OCI-LY3 (cell line): ENCODE measurements around the gene IGFBPL1.

Experiments
- H2AFZ ChIP-seq: fragments of 200-600, 300-600 bp; shearing (Covaris generic); 2 replicates; pipeline ENCODE4 v1.6.0; 2014; ENCODE audit warnings: antibody characterized with exemption, low read depth, low read length
- H3K27ac ChIP-seq: fragments of 200-600, 300-600 bp; sonication (generic); 2 replicates; pipeline ENCODE4 v1.5.1; 2014; ENCODE audit warnings: mild to moderate bottlenecking, low read length, moderate library complexity, mixed read lengths
- H3K27me3 ChIP-seq: fragments of 200-600, 300-600 bp; sonication (generic); 2 replicates; pipeline ENCODE4 v1.6.1; 2014; ENCODE audit warnings: low read depth, low read length, mixed read lengths
- H3K36me3 ChIP-seq: fragments of 200-600, 300-600 bp; sonication (generic); replicated peaks from 2 replicates; pipeline ENCODE3; 2014; ENCODE audit warnings: low read depth, low read length, mixed read lengths
- H3K4me1 ChIP-seq: fragments of 300-600, 200-600 bp; sonication (generic); 2 replicates; pipeline ENCODE4 v1.6.1; 2014; ENCODE audit warnings: low read length, mixed read lengths
- H3K4me2 ChIP-seq: fragments of 200-600, 300-600 bp; sonication (generic); 2 replicates; pipeline ENCODE4 v1.6.1; 2014; ENCODE audit warnings: low read length, mixed read lengths
- H3K4me3 ChIP-seq: fragments of 300-600, 200-600 bp; sonication (generic); 2 replicates; pipeline ENCODE4 v1.5.1; 2014; ENCODE audit warnings: antibody characterized with exemption, mild to moderate bottlenecking, low read length, moderate library complexity
- H3K79me2 ChIP-seq: fragments of 300-600, 200-600 bp; shearing (Covaris generic); 2 replicates; pipeline ENCODE4 v1.6.1; 2014; ENCODE audit warnings: mild to moderate bottlenecking, low read length, mixed read lengths
- H3K9ac ChIP-seq: fragments of 300-600, 200-600 bp; shearing (Covaris generic); 2 replicates; pipeline ENCODE4 v1.6.0; 2014; ENCODE audit warnings: mild to moderate bottlenecking, low read length, moderate library complexity
- H3K9me3 ChIP-seq: fragments of 200-600, 300-600 bp; shearing (Covaris generic); 2 replicates; pipeline ENCODE4 v1.6.1; 2014; ENCODE audit warnings: low read length, mixed read lengths; ENCODE audit not compliant: insufficient read depth
- H4K20me1 ChIP-seq: fragments of 200-600, 300-600 bp; sonication (generic); 2 replicates; pipeline ENCODE4 v1.6.1; 2016; ENCODE audit warnings: low read length, mixed read lengths; ENCODE audit not compliant: insufficient read depth
- EZH2phosphoT487 ChIP-seq: fragments of 200-600 bp; shearing (Covaris generic); IDR thresholded peaks from 2 replicates; pipeline ENCODE4 v1.6.1; 2018; ENCODE audit warnings: antibody characterized with exemption, mixed run types, low read depth
- TF ChIP-seq, protein P1 (sequence below): fragments of 200-600, 300-600 bp; sonication (generic); IDR thresholded peaks from 2 replicates; pipeline ENCODE4 v1.5.1; 2014; ENCODE audit warnings: antibody characterized with exemption, low read length, low read depth

Gene IGFBPL1

DNA sequence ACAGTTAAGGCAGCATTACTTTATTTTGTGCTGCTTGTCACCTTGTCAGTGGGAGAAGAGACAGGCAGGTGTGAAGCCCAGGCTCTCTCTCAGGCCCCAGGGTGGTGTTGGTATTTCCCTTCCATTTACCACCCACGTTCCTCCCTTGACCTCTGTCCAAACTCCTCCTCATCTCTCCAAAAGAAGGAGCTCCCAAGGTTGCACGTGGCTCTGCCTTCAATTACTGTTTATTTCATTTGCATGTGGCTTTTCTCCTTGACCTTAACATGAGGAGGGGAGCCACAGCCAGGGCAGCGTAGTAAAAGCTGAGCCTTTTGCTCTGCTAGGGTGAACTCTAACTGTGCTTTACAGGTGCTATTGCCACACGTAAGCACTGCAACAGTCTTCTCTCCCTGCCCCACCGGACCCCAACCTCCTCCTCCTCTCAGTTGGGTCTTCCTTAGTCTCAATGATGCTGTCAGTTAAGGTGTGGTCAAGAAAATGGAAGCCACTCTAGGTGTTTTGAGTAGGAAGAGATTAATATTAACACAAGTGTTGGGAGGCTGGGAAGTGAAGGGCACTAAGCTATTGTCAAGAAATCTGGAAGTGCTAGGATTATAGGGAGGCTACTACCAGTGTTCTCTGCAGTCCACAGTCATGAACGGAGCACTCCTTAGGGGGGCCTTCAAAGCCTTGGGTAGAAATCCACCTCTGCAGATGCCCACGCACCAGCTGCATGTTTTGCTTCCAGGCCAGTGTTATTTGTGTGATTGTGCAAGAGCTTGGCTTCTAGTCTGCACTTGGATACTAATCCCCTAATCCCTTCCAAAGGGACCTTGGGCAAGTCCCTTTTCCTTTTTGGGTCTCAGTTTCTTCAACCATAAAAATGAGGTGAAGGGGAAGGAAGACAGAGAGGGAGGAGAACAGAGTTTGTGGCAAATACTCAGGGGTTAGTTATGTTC, 35.7 kb downstream of the IGFBPL1 start:
- TF ChIP-seq EZH2phosphoT487: no peak
- Histone ChIP-seq H3K9ac (no peak overlapping the region), H3K4me2 (no peak overlapping the region), H3K4me3 (no peak overlapping the region), H4K20me1 (no peaks in the 10 kb centered on the region), H3K9me3 (peaks cover 15% of the 10 kb centered on the region; the same call in 1 of the 2 replicates), H3K4me1 (peaks cover 8% of the 10 kb centered on the region), H3K79me2 (peaks cover 10% of the 10 kb centered on the region), H3K36me3 (no peaks in the 10 kb centered on the region), H2AFZ (no peak overlapping the region), H3K27me3 (no peaks in the 10 kb centered on the region; the same call in 1 of the 2 replicates), H3K27ac (no peak overlapping the region)

DNA sequence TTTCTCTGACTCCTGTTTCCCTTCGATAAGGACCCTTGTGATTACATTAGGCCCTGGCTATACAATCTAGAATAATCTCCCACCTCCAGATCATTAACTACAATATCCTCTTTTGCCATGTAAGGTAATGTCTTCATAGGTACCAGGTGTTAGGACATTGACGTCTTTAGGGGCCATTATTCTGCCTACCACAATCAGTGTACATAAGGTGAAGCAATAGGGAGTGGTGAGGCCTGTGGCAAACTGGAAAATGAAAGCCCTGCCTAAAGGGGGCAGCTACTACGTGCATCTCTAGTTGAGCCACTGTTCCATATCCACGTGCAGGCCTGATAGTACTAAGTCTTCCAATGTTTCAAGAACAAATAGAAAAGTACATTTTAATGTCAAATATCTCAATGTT, 36.5 kb downstream of the IGFBPL1 start:
- Histone ChIP-seq H4K20me1 (no peaks in the 10 kb centered on the region), H3K9me3 (peaks cover 15% of the 10 kb centered on the region; the same call in 1 of the 2 replicates), H2AFZ (no peak overlapping the region), H3K4me2 (no peak overlapping the region), H3K27ac (no peak overlapping the region), H3K9ac (no peak overlapping the region), H3K4me3 (no peak overlapping the region), H3K79me2 (peaks cover 2% of the 10 kb centered on the region), H3K27me3 (no peaks in the 10 kb centered on the region; the same call in 1 of the 2 replicates), H3K4me1 (peaks cover 5% of the 10 kb centered on the region; the same call in 1 of the 2 replicates), H3K36me3 (no peaks in the 10 kb centered on the region)
- TF ChIP-seq EZH2phosphoT487: no peak
- TF ChIP-seq, protein P1, sequence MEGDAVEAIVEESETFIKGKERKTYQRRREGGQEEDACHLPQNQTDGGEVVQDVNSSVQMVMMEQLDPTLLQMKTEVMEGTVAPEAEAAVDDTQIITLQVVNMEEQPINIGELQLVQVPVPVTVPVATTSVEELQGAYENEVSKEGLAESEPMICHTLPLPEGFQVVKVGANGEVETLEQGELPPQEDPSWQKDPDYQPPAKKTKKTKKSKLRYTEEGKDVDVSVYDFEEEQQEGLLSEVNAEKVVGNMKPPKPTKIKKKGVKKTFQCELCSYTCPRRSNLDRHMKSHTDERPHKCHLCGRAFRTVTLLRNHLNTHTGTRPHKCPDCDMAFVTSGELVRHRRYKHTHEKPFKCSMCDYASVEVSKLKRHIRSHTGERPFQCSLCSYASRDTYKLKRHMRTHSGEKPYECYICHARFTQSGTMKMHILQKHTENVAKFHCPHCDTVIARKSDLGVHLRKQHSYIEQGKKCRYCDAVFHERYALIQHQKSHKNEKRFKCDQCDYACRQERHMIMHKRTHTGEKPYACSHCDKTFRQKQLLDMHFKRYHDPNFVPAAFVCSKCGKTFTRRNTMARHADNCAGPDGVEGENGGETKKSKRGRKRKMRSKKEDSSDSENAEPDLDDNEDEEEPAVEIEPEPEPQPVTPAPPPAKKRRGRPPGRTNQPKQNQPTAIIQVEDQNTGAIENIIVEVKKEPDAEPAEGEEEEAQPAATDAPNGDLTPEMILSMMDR: no peak

- Histone ChIP-seq H3K9me3 (peaks cover 15% of the 10 kb centered on the region; the same call in 1 of the 2 replicates), H3K36me3 (no peaks in the 10 kb centered on the region), H3K4me3 (no peak overlapping the region), H3K9ac (no peak overlapping the region), H3K79me2 (no peaks in the 10 kb centered on the region), H2AFZ (no peak overlapping the region), H3K4me1 (peaks cover 5% of the 10 kb centered on the region; the same call in 1 of the 2 replicates), H3K4me2 (no peak overlapping the region), H4K20me1 (no peaks in the 10 kb centered on the region), H3K27ac (no peak overlapping the region), H3K27me3 (no peaks in the 10 kb centered on the region; the same call in 1 of the 2 replicates)
- TF ChIP-seq, protein P1: no peak
- TF ChIP-seq EZH2phosphoT487: no peak
Measured at GRCh38 chr9:38387066-38387465, 37.2 kb downstream of the IGFBPL1 start.

DNA sequence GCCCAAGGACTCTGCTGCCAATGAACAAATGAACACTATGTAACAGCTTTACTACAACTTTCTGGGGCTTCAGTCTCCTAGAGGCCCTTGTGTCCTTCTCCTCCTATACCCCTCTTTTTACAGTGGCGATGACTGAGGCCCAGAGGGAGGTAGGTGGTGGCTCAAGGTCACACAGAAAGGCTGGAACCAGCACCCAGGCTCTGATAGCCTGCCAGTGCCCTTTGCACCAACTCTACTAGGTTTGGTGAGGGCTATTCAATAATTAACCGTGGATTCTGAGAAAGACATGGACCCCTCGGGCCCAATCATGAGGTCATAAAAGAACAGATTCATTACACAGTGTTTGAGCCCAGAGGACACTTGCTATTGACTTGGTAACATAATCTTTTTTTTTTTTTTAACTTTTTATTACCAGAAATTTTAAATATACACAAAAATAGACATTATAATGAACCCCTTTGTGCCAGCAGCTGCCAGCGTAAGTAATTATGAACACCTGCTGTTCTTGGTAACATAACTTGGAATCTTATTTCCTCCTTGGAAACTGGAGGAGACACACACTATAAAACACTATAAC, 37.8 kb downstream of the IGFBPL1 start:
- no peaks in the 10 kb centered on the region for H4K20me1 ChIP-seq
- H3K79me2 ChIP-seq: no peaks in the 10 kb centered on the region
- H3K4me1 ChIP-seq: no peaks in the 10 kb centered on the region
- TF ChIP-seq, protein P1: no peak
- no peak for TF ChIP-seq EZH2phosphoT487
- no peak overlapping the region for H3K9ac ChIP-seq
- H3K27me3 ChIP-seq: no peaks in the 10 kb centered on the region; the same call in 1 of the 2 replicates
- H3K4me3 ChIP-seq: no peak overlapping the region
- H3K4me2 ChIP-seq: no peak overlapping the region
- no peaks in the 10 kb centered on the region for H3K36me3 ChIP-seq
- H3K9me3 ChIP-seq: peaks cover 15% of the 10 kb centered on the region; the same call in 1 of the 2 replicates
- no peak overlapping the region for H3K27ac ChIP-seq
- no peak overlapping the region for H2AFZ ChIP-seq
